Neural progenitor cell (in vitro differentiated cells): Measurements from ENCODE around the gene SCAMP1. TPM values are rescaled to one million over a fixed set of nuclear protein-coding genes. Genes with fewer than 3 reads are reported as not detected.
"Not testable (repeated sequence)": the region's sequence is repeated elsewhere in the genome, so short reads cannot be mapped to it uniquely, and the experiment has no call there.

Experiments
- DNase-seq: peaks from one replicate; pipeline ENCODE4 v3.0.0-alpha.2; 2016; ENCODE audit warnings: low spot score
- H2AFZ ChIP-seq: fragments of 200-600 bp; sonication (generic); replicated peaks from 2 replicates; pipeline ENCODE4 v1.6.1; 2016; ENCODE audit warnings: antibody characterized with exemption
- H3F3A ChIP-seq: fragments of 200-600 bp; sonication (generic); 2 replicates; pipeline ENCODE4 v1.6.1; 2016; ENCODE audit warnings: antibody characterized with exemption, low read depth
- H3K27ac ChIP-seq: fragments of 200-600 bp; sonication (generic); 2 replicates; pipeline ENCODE4 v1.5.1; 2016; ENCODE audit warnings: mild to moderate bottlenecking
- H3K27me3 ChIP-seq: fragments of 200-600 bp; sonication (generic); 2 replicates; pipeline ENCODE4 v1.6.1; 2016; ENCODE audit warnings: mild to moderate bottlenecking, moderate library complexity
- H3K36me3 ChIP-seq: fragments of 200-600 bp; sonication (generic); 2 replicates; pipeline ENCODE4 v1.5.1; 2016
- H3K4me1 ChIP-seq: fragments of 200-600 bp; sonication (generic); 2 replicates; pipeline ENCODE4 v1.6.1; 2016; ENCODE audit warnings: mixed run types
- H3K4me2 ChIP-seq: fragments of 200-600 bp; sonication (generic); 2 replicates; pipeline ENCODE4 v1.6.1; 2016
- H3K4me3 ChIP-seq: fragments of 200-600 bp; sonication (generic); 2 replicates; pipeline ENCODE4 v1.5.1; 2016
- H3K79me2 ChIP-seq: fragments of 200-600 bp; sonication (generic); 2 replicates; pipeline ENCODE4 v1.6.1; 2016; ENCODE audit warnings: low read depth
- H3K9ac ChIP-seq: fragments of 200-600 bp; sonication (generic); 2 replicates; pipeline ENCODE4 v1.6.1; 2016
- H3K9me3 ChIP-seq: fragments of 200-600 bp; sonication (generic); 2 replicates; pipeline ENCODE4 v1.5.1; 2016; ENCODE audit warnings: low read depth
- H4K20me1 ChIP-seq: fragments of 200-600 bp; sonication (generic); 2 replicates; pipeline ENCODE4 v1.6.1; 2016; ENCODE audit warnings: low read depth
- H3K27ac Mint-ChIP-seq: 3 replicates; pipeline ENCODE4 v1.8.0; 2021; ENCODE audit warnings: mixed read lengths
- H3K27me3 Mint-ChIP-seq: 2 replicates; pipeline ENCODE4 v1.8.0; 2022; ENCODE audit warnings: low read depth, mild to moderate bottlenecking, inconsistent platforms, moderate library complexity, mixed read lengths; ENCODE audit not compliant: insufficient read depth
- H3K36me3 Mint-ChIP-seq: 3 replicates; pipeline ENCODE4 v1.8.0; 2021; ENCODE audit warnings: mixed read lengths
- H3K4me1 Mint-ChIP-seq: 3 replicates; pipeline ENCODE4 v1.8.0; 2021; ENCODE audit warnings: mixed read lengths
- H3K4me3 Mint-ChIP-seq: 3 replicates; pipeline ENCODE4 v1.8.0; 2021; ENCODE audit warnings: mild to moderate bottlenecking, moderate library complexity, mixed read lengths
- H3K9me3 Mint-ChIP-seq: 3 replicates; pipeline ENCODE4 v1.8.0; 2020; ENCODE audit warnings: mixed read lengths
- CTCF ChIP-seq: fragments of 200-600 bp; sonication (generic); IDR thresholded peaks from 2 replicates; pipeline ENCODE4 v1.5.1; 2017; ENCODE audit warnings: antibody characterized with exemption, mild to moderate bottlenecking
- EZH2 ChIP-seq: fragments of 200-600 bp; sonication (generic); IDR thresholded peaks from 2 replicates; pipeline ENCODE4 v1.6.1; 2017; ENCODE audit warnings: antibody characterized with exemption, mild to moderate bottlenecking, moderate library complexity
- EZH2phosphoT487 ChIP-seq: fragments of 200-600 bp; sonication (generic); IDR thresholded peaks from 2 replicates; pipeline ENCODE4 v1.6.1; 2017; ENCODE audit warnings: antibody characterized with exemption
- total RNA-seq: library from RNA; depleted of rRNA; stranded (reverse); fragments of >200 nt; gene quantifications from 2 replicates; pipeline ENCODE4 v1.2.3, GENCODE V29; 2015; ENCODE audit warnings: low replicate concordance

The SCAMP1 gene
- total RNA-seq, 1 donor from 2014 or later = 110 TPM

GRCh38 chr5:78354066-78354670 is 6.2 kb upstream of the SCAMP1 start:
- Histone ChIP-seq H3F3A (peaks cover 12% of the 10 kb centered on the region), H3K27me3 (no peaks in the 10 kb centered on the region), H3K79me2 (peaks cover 5% of the 10 kb centered on the region), H3K9ac (no peak overlapping the region), H3K9me3 (no peaks in the 10 kb centered on the region), H3K27ac (no peak overlapping the region), H3K4me3 (no peak overlapping the region), H2AFZ (no peak overlapping the region), H3K36me3 (no peaks in the 10 kb centered on the region), H3K4me1 (peaks cover 7% of the 10 kb centered on the region), H4K20me1 (no peaks in the 10 kb centered on the region), H3K4me2 (no peak overlapping the region)
- no peak for TF ChIP-seq EZH2
- TF ChIP-seq EZH2phosphoT487 = no peak
- no peak for TF ChIP-seq CTCF
- DNase-seq = no peak
- peaks cover 3% of the 10 kb centered on the region for H3K9me3 Mint-ChIP-seq
- no peak overlapping the region for H3K27ac Mint-ChIP-seq
- no peak overlapping the region for H3K4me3 Mint-ChIP-seq
- no peaks in the 10 kb centered on the region for H3K27me3 Mint-ChIP-seq
- H3K4me1 Mint-ChIP-seq = peaks cover 8% of the 10 kb centered on the region
- peaks cover 5% of the 10 kb centered on the region for H3K36me3 Mint-ChIP-seq

GRCh38 chr5:78355561-78355960 is 4.9 kb upstream of the SCAMP1 start:
- peaks cover 22% of the 10 kb centered on the region for H3F3A ChIP-seq
- H3K4me2 ChIP-seq = no peak overlapping the region
- no peak for DNase-seq
- Mint-ChIP-seq H3K4me3 (no peak overlapping the region), H3K9me3 (peaks cover 3% of the 10 kb centered on the region), H3K27ac (no peak overlapping the region), H3K27me3 (peaks cover 3% of the 10 kb centered on the region), H3K36me3 (peaks cover 5% of the 10 kb centered on the region), H3K4me1 (peaks cover 14% of the 10 kb centered on the region)
- H3K27ac ChIP-seq = no peak overlapping the region
- no peak overlapping the region for H2AFZ ChIP-seq
- no peaks in the 10 kb centered on the region for H3K27me3 ChIP-seq
- TF ChIP-seq EZH2 (no peak), CTCF (no peak), EZH2phosphoT487 (no peak)
- no peaks in the 10 kb centered on the region for H4K20me1 ChIP-seq
- peaks cover 9% of the 10 kb centered on the region for H3K79me2 ChIP-seq
- H3K9me3 ChIP-seq = no peaks in the 10 kb centered on the region
- H3K9ac ChIP-seq = no peak overlapping the region
- no peak overlapping the region for H3K4me3 ChIP-seq
- H3K36me3 ChIP-seq = no peaks in the 10 kb centered on the region
- H3K4me1 ChIP-seq = peaks cover 7% of the 10 kb centered on the region

DNA sequence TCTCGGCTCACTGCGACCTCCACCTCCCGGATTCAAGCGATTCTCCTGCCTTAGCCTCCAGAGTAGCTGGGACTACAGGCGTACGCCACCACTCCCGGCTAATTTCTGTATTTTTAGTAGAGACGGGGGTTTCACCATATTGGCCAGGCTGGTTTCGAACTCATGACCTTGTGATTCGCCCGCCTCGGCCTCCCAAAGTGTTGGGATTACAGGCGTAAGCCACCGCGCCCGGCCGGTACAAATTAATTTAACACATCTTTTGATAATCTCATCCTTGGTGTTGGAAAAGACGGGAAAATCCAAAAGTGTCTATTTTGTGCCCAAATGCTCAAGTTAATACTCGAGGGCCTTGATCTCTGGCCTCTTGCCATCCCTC is 974 bp upstream of the SCAMP1 start:
- H4K20me1 ChIP-seq, H3K27me3 Mint-ChIP-seq, H3K36me3 Mint-ChIP-seq, H3K9ac ChIP-seq, DNase-seq, H3K36me3 ChIP-seq, H3K9me3 Mint-ChIP-seq, H3K9me3 ChIP-seq, H3K27me3 ChIP-seq: not testable (repeated sequence)
- Histone ChIP-seq H3K4me1 (peaks cover 19% of the 10 kb centered on the region), H2AFZ (peak overlapping the region; percentile 99), H3K4me3 (peak overlapping the region; percentile 87), H3F3A (peaks cover 22% of the 10 kb centered on the region), H3K4me2 (peak overlapping the region; percentile 89), H3K79me2 (peaks cover 47% of the 10 kb centered on the region), H3K27ac (peak overlapping the region; percentile 91)
- peak overlapping the region; percentile 98 for H3K4me3 Mint-ChIP-seq
- peaks cover 32% of the 10 kb centered on the region for H3K4me1 Mint-ChIP-seq
- peak overlapping the region; percentile 84 for H3K27ac Mint-ChIP-seq
- TF ChIP-seq EZH2phosphoT487 = peak; percentile 5

GRCh38 chr5:78360674-78360923 is 182 bp downstream of the SCAMP1 start:
- H3K36me3 ChIP-seq = no peaks in the 10 kb centered on the region
- H2AFZ ChIP-seq = peak overlapping the region; percentile 99
- Mint-ChIP-seq H3K27ac (peak overlapping the region; percentile 69), H3K27me3 (peaks cover 4% of the 10 kb centered on the region), H3K4me1 (peaks cover 32% of the 10 kb centered on the region), H3K9me3 (no peaks in the 10 kb centered on the region), H3K4me3 (peak overlapping the region; percentile 98), H3K36me3 (peaks cover 6% of the 10 kb centered on the region)
- no peak for DNase-seq
- no peaks in the 10 kb centered on the region for H4K20me1 ChIP-seq
- peaks cover 20% of the 10 kb centered on the region for H3F3A ChIP-seq
- H3K4me1 ChIP-seq = peaks cover 17% of the 10 kb centered on the region
- peak overlapping the region; percentile 87 for H3K4me3 ChIP-seq
- no peak for TF ChIP-seq EZH2phosphoT487
- H3K9me3 ChIP-seq = no peaks in the 10 kb centered on the region
- peaks cover 56% of the 10 kb centered on the region for H3K79me2 ChIP-seq
- H3K9ac ChIP-seq = peak overlapping the region; percentile 24
- H3K4me2 ChIP-seq = peak overlapping the region; percentile 89
- H3K27ac ChIP-seq = peak overlapping the region; percentile 42
- no peaks in the 10 kb centered on the region for H3K27me3 ChIP-seq
